DOHH2 (cell line): ENCODE results near the gene SCN4B.

Experiments
- H3F3A ChIP-seq: fragments of 200-600 bp; sonication (generic), shearing (Covaris generic); 2 replicates; pipeline ENCODE4 v1.6.0; 2016; ENCODE audit warnings: antibody characterized with exemption, mild to moderate bottlenecking; ENCODE audit not compliant: control insufficient read depth, insufficient read depth
- H3K27ac ChIP-seq: fragments of 200-600 bp; sonication (generic); 2 replicates; pipeline ENCODE4 v1.5.1; 2014; ENCODE audit warnings: low read depth, mild to moderate bottlenecking, low read length, moderate library complexity
- H3K27me3 ChIP-seq: fragments of 200-600 bp; sonication (generic); 2 replicates; pipeline ENCODE4 v1.6.1; 2014; ENCODE audit warnings: mild to moderate bottlenecking, low read length, mixed read lengths; ENCODE audit not compliant: control insufficient read depth
- H3K36me3 ChIP-seq: fragments of 200-600 bp; sonication (generic); 2 replicates; pipeline ENCODE4 v1.6.1; 2014; ENCODE audit warnings: mild to moderate bottlenecking, low read length, moderate library complexity, mixed read lengths; ENCODE audit not compliant: control insufficient read depth
- H3K4me1 ChIP-seq: fragments of 200-600 bp; sonication (generic); 2 replicates; pipeline ENCODE4 v1.6.1; 2014; ENCODE audit warnings: mild to moderate bottlenecking, low read length, mixed read lengths; ENCODE audit not compliant: control insufficient read depth
- H3K4me2 ChIP-seq: fragments of 200-600 bp; sonication (generic); 2 replicates; pipeline ENCODE4 v1.6.0; 2014; ENCODE audit warnings: mild to moderate bottlenecking, low read length, moderate library complexity
- H3K4me3 ChIP-seq: fragments of 200-600 bp; sonication (generic); 2 replicates; pipeline ENCODE4 v1.5.1; 2014; ENCODE audit warnings: mild to moderate bottlenecking, low read length, mixed read lengths
- H3K79me2 ChIP-seq: fragments of 200-600 bp; sonication (generic); 2 replicates; pipeline ENCODE4 v1.6.1; 2014; ENCODE audit warnings: mild to moderate bottlenecking, low read length, mixed read lengths; ENCODE audit not compliant: control insufficient read depth
- H3K9me2 ChIP-seq: fragments of 200-600 bp; sonication (generic); replicated peaks from 2 replicates; pipeline ENCODE4 v1.6.1; 2014; ENCODE audit warnings: mild to moderate bottlenecking, low read length, mixed read lengths; ENCODE audit not compliant: control insufficient read depth
- H3K9me3 ChIP-seq: fragments of 200-600 bp; sonication (generic); 2 replicates; pipeline ENCODE4 v1.6.1; 2014; ENCODE audit warnings: antibody characterized with exemption, low read length, mixed read lengths; ENCODE audit not compliant: control insufficient read depth, insufficient read depth
- H4K20me1 ChIP-seq: fragments of 200-600 bp; sonication (generic); 2 replicates; pipeline ENCODE4 v1.6.0; 2014; ENCODE audit warnings: low read depth, mild to moderate bottlenecking, antibody characterized with exemption, low read length, moderate library complexity; ENCODE audit not compliant: control insufficient read depth, insufficient read depth
- EZH2phosphoT487 ChIP-seq: fragments of 200-600 bp; sonication (generic); IDR thresholded peaks from 2 replicates; pipeline ENCODE4 v1.6.1; 2017; ENCODE audit warnings: borderline replicate concordance, mild to moderate bottlenecking, antibody characterized with exemption, low read length, moderate library complexity, mixed read lengths
- TF ChIP-seq, protein P1 (sequence below): fragments of 200-600 bp; sonication (generic); IDR thresholded peaks from one replicate; pipeline ENCODE4 v1.5.1; 2014; ENCODE audit warnings: antibody characterized with exemption, mild to moderate bottlenecking, low read depth, low read length; ENCODE audit not compliant: poor library complexity, severe bottlenecking

The SCN4B gene

DNA sequence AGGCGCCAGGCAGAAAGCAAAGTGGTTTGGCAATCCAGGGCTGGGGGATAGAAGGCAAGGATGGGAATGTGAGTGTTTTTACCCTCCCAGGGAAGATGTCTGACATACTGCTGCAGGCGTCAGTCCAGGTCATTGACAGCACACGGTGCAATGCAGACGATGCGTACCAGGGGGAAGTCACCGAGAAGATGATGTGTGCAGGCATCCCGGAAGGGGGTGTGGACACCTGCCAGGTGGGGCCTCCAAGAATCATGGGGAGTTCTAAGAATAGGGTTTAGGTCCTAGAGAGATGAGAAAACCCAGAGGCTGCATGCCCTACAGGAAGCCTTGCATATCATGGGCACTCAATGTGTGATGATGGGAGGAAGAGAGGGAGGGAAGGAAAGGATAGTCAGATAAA, 37.6 kb downstream of the SCN4B start:
- no peak overlapping the region for H3K4me2 ChIP-seq
- peaks cover 22% of the 10 kb centered on the region for H3K27me3 ChIP-seq
- peaks cover 3% of the 10 kb centered on the region; the same call in 1 of the 2 replicates for H3K4me1 ChIP-seq

DNA sequence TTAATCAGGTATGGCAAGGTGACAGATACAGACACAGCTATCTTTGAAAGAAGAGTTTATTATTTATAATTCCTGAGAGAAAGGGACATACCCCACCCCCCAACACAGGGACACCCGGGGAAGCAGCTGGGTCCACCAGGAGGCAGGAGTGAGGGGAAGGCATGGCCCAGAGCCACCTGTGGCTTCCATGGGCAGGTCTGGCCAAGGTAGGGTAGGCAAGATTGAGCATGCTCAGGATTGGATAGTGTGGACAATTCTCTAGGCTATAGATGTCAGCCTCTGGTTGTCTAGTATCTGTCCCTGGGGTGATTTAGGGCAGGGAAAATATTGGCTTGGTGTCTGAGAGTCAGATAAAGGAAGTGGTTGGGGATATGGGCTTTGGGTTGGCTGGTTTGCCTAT, 38.4 kb downstream of the SCN4B start:
- TF ChIP-seq EZH2phosphoT487, result no peak
- TF ChIP-seq, protein P1, sequence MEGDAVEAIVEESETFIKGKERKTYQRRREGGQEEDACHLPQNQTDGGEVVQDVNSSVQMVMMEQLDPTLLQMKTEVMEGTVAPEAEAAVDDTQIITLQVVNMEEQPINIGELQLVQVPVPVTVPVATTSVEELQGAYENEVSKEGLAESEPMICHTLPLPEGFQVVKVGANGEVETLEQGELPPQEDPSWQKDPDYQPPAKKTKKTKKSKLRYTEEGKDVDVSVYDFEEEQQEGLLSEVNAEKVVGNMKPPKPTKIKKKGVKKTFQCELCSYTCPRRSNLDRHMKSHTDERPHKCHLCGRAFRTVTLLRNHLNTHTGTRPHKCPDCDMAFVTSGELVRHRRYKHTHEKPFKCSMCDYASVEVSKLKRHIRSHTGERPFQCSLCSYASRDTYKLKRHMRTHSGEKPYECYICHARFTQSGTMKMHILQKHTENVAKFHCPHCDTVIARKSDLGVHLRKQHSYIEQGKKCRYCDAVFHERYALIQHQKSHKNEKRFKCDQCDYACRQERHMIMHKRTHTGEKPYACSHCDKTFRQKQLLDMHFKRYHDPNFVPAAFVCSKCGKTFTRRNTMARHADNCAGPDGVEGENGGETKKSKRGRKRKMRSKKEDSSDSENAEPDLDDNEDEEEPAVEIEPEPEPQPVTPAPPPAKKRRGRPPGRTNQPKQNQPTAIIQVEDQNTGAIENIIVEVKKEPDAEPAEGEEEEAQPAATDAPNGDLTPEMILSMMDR, result no peak
- H3K27me3 ChIP-seq, result peaks cover 22% of the 10 kb centered on the region
- H3K36me3 ChIP-seq, result no peaks in the 10 kb centered on the region
- H4K20me1 ChIP-seq, result no peaks in the 10 kb centered on the region
- H3K9me2 ChIP-seq, result no peaks in the 10 kb centered on the region
- H3K9me3 ChIP-seq, result no peaks in the 10 kb centered on the region
- no peaks in the 10 kb centered on the region for H3F3A ChIP-seq
- H3K4me2 ChIP-seq, result no peak overlapping the region
- H3K4me1 ChIP-seq, result peaks cover 3% of the 10 kb centered on the region; the same call in 1 of the 2 replicates
- H3K79me2 ChIP-seq, result no peaks in the 10 kb centered on the region
- no peak overlapping the region for H3K4me3 ChIP-seq
- no peak overlapping the region for H3K27ac ChIP-seq

More for the DNA sequence above, 37.6 kb downstream of the SCN4B start:
- H4K20me1 ChIP-seq, result no peaks in the 10 kb centered on the region
- H3K36me3 ChIP-seq, result no peaks in the 10 kb centered on the region
- H3F3A ChIP-seq, result no peaks in the 10 kb centered on the region
- H3K9me3 ChIP-seq, result no peaks in the 10 kb centered on the region
- H3K9me2 ChIP-seq, result no peaks in the 10 kb centered on the region
- H3K79me2 ChIP-seq, result no peaks in the 10 kb centered on the region
- no peak overlapping the region for H3K27ac ChIP-seq
- TF ChIP-seq, protein P1, result no peak
- no peak for TF ChIP-seq EZH2phosphoT487
- no peak overlapping the region for H3K4me3 ChIP-seq

DNA sequence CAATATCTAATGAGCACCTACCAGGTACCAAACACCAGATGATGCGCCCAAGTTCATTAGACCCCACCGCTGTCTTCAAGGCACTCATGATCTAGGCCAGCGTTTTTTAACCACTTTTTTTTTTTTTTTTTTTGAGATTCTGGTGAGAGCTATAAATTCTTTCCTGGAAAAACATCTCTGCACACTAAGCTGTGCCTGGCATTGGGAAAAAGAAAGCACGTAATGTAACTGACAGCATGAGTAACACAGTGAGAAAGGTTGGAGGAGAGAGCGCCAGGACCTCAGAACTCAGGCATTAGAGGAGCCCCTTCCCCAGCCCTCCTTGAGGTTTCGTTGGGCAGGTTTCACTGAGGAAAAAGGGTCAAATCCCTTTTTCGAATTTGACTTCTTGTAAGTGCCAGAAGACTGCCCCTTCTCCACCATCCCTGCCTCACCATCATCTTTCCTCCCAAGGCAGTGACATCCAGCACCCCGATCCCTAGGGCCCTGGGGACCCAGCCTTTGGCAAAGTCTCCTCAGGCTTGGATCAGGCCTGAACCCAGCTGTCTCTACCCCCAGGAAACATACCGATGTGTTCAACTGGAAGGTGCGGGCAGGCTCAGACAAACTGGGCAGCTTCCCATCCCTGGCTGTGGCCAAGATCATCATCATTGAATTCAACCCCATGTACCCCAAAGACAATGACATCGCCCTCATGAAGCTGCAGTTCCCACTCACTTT, 39.8 kb downstream of the SCN4B start:
- Histone ChIP-seq H4K20me1 (no peaks in the 10 kb centered on the region), H3K36me3 (no peaks in the 10 kb centered on the region), H3F3A (no peaks in the 10 kb centered on the region), H3K9me2 (no peaks in the 10 kb centered on the region), H3K4me1 (peaks cover 3% of the 10 kb centered on the region; the same call in 1 of the 2 replicates), H3K4me2 (no peak overlapping the region), H3K27ac (no peak overlapping the region), H3K4me3 (no peak overlapping the region), H3K27me3 (peaks cover 9% of the 10 kb centered on the region; the same call in 1 of the 2 replicates), H3K9me3 (no peaks in the 10 kb centered on the region), H3K79me2 (no peaks in the 10 kb centered on the region)
- TF ChIP-seq, protein P1, result no peak
- TF ChIP-seq EZH2phosphoT487, result no peak
